COR-L47 (cell line): ENCODE results near the gene EEFSEC.

Experiments
- DNase-seq: peaks from one replicate; lab custom pipeline; 2025; lab: John Stamatoyannopoulos, UW

Gene EEFSEC

DNA sequence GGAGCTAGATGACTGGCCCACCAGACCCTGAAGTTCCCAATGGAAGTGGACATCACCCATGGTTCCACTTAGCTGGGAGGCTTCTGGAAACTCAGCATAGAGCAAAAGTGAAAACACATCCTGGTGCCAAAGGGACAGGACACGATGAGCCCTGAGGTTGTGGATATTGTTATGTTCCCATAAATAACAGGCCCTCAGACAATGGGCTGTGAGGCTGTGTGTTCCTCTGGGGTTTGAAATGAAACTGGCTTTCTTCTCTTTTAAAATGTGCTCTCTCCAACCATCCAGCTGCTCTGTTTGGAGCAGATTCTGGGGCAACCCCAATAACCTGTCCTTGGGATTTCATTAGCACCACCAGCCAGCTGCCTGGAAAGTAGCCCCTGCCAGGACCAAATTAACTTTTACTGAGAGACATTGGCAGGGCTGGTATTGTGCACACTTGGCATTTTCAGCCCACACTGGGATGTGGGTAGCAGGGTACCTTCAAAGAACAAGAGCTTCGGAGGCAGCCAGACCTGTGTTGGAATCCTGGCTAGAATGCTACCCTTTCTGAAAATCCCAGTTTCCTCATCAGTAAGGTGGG is 215.9 kb downstream of the EEFSEC start:
- DNase-seq = no peak

DNA sequence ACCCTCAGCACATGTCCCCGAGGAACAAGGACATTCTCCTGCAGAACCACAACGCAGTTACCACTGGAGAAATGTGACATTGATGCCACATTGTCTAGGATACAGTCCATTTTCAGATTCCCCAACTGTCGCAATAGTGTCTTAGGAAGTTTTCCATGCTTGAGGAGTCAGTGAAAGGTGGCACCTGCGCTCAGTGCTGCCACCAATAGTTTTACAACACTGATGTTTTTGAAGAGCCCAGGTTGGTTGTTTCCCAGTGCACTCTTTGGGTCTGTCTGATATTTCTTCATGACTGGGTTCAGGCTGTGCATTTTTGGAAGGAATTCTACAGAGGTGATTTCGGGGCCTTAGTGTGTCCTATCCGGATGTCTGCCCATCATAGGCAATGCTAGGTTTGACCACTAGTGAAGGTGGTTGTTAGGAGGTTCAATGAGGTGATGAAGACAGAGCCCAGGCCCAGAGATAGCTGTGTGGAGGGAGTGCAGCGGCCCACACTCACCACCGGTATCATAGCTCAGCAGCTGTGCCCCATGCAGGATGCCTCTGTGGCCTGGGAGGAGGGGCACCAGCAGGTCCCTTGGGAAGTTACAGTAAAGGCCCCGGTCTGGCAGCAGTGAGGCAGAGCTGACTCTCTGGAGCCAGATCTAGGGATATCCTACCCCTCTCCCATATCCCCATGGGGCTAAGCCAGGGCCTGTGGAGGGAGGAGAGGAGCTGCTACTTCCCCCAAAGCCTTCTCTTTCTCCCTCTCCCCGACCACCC is 216.8 kb downstream of the EEFSEC start:
- no peak for DNase-seq

DNA sequence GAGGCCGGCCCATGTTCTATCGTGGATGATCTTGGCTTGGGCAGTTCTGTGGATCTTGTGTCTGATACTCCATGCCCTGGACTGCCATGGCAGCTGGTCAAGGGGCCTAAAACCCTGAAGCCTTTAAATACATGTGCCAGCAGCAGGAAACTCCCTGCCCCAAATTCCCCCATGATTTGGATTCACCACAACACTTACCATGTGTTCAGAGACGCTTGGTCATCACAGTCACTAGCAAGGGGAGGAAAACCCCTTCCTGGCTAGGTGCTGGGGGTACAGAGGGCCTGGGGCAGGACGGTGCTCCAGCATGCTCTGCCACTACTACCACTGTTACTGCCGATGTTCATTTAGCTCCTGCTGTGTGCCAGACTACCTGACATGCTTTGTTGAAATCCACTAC is 219.0 kb downstream of the EEFSEC start:
- no peak for DNase-seq

DNA sequence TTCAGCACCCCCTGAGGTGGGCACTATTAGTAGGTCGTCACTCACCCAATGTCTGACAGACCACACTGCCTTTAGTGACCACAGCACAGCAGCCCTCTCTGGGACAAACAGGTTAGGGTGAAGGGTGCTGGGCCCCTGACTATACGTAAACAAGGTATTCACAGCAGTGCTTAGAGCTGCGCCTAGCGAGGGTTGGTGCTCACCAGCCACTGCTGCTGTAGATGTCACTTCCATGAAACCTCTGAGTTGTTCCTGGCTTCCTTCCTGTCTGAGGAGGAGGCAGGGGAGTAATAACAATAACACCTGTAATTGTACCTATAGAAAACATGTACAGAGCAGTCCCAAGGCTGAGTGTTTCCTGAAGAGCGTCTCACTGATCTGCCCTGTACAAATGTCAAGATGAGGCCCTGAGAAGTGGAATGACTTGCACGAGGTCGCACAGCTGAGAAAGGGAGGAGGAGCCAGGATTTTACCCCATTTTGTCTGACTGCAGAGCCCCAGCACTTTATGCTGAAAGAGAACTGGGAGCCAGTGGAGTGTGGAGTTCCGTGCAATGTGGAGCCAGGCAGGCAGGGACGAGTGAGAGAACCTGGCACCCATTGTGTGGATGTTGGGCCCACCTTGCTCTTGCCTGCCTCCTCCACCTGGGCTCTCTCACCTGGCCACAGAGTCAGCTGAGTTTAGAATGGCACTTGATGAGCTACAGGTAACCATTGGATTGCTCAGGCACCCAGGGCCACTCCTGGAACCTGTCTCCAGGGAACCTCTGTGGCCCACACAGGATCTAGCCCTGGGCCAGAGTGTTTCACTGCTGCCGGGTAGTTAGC is 219.6 kb downstream of the EEFSEC start:
- DNase-seq = no peak

DNA sequence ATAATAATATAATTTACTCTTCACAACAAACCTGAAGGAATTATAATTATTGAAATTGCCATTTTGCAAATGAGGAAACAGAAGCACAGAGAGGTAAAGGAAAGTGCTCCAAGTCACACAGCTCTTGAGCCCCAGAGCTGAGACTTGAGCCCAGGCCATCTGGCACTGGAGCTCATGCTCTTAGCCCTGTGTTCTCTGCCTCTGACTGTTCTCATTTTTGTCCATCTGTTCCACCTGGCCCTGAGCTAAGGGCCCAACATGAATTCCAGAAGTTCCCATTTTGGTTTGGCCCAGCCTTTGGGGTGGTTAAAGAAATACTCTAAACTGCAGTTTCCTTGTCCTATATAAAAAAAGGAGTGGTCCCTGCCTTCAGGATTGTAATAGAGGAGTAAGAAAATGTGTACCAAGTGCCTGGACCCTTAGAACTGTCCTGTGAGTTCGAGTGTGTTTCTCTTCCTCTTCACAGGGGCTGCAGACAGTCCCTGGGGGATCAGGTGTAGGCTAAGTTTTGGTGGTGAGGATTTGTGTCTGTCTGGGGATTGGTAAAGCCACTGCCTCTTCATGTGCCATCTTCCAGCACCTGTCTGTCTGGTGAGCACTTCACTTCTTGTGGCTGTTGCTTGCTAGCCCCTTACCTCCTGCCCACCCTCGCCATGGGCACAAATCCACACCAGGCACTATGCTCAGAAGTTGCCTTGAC is 221.6 kb downstream of the EEFSEC start:
- no peak for DNase-seq

DNA sequence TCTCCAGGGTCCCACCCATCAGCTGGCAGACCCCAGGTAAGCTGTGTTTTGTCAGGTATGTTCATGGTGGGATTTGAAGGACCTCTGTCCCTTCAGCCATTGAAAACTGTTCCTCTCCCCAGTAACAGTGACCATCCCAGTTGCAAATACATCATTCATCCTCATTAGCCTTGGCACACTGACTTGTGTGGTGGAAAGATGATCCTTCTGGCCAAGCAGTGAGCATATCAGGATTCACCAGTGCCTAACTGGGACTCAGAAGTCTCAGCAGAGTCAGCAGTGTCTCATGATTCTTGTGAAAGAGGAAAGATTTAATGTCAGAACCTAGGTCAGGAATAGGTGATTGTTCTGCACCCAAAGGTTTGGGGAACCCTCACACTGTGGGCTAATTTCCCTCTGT is 223.2 kb downstream of the EEFSEC start:
- no peak for DNase-seq

DNA sequence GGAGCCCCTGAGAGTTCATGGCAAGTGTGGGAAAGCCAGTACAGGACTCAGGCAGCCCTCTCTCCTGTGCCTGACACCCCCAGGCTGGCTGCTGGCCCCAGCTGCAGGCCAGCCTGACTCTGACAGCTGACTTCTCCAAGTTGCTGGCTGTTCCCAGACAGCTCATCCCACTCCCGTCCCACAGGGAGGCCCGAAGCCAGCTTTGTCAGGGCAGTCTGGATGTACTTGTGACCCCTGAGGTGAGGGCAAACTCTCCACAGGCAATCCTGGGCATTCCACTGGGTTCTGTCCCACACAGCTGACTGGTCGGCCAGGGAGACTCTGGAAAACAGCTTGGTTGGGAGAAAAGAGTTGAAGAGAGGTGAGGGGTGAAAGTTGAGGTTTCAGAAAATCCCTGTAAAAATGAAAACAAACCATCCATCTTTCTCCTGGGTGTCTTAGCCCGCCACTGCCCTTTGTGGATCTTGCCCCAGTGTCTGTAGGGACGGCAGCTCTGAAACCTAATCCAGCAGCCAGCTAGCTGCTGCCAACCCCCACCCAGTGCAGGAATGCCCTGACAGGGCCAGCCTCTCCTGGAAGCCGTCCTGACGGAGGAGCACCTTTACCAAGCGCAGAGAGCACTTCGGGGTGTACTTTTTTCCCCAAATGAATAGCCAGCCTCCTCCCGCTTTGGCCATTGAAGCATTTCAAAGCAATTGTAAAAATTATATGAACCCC is 225.5 kb downstream of the EEFSEC start:
- no peak for DNase-seq

DNA sequence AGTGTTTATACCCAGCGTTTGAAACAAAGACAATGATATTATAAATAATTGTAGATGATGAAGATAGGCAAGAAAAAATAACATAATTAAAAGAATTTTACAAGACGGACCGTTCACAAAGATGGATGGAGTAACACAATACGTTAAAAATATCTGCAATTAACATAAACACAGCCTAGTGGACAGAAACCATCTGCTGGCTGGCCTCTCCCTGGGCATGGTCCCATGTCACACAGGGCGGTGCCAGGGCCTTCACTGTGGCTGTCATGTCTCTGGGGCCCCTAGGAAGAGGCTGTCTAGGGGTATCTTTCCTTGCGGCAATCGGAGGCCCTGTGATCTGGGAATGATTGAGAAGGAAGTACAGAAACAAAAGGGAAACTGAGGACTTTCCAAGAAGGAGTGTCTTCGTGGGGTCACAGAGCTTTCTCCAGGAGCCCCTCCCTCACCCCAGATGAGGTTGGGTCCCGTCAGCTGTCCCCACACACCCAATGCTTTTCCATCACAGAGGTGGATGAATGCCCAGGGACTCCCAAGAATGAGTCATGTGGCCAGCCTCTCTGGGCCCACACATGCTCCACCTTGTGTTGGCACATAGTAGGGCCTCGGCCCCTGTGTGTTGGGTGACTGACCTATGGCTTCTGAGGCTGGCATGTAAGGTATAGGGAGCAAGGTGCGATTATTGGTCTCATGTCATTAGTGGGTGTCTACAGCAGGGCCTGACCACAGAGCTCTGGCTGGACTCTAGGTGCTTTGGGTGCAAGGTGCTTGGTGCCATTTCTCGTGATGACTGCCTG is 226.3 kb downstream of the EEFSEC start:
- no peak for DNase-seq

DNA sequence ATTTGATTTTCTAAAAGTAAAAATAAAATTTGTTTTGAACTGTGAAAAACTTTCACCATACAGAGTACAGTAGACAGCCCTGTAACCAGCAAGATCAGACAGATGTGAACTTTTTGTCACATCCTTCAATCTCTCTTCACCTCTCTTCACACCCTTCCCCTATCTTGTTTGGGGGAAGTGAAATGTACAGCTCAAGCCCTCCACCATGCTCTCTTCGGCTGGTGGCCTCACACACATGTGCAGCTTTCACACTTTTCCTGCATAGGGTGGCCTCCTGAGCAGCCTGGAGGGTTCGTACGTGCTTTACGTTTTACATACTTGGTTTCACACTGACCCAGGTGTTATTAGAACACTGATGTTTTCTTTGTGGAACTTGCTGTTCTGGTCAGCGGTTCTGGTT is 227.0 kb downstream of the EEFSEC start:
- no peak for DNase-seq

DNA sequence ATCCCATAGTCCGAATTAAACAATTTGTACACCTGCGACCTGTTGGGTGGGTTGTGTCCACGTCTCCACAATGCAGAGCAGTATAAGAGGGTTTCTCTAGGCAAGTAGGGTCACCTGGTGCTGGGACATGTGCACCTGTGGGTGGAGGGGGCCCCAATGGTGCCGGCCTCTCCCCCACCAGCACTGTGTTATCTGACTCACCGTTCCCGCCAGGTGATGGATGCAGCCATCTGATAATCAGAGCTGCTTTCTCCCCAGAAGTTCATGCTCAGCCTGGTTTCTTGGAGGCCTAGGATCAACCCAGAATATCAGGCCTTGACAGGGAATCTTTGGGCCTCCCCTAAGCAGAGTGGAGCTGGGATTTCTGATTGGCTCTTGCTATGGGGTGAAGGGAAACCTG is 227.4 kb downstream of the EEFSEC start:
- no peak for DNase-seq

DNA sequence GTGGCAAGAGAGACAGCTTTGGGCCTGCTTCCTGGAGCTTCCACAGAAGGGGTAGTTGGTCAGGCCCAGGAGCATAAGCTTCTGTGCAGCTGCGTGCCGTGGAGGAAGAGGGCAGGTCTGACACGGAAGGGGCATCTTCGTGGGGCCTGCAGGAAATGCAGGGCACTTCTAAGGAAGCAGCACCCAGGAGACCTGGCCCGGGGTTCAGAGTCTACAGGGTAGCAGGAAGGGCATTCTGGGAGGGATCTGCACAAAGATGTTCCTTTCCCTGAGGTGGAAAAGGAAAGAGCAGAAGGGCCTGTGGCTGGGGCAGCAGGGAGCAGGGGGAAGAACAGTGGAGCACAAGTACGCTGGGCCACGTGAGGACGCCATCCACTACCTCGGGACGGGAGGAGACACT is 228.3 kb downstream of the EEFSEC start:
- DNase-seq = no peak

DNA sequence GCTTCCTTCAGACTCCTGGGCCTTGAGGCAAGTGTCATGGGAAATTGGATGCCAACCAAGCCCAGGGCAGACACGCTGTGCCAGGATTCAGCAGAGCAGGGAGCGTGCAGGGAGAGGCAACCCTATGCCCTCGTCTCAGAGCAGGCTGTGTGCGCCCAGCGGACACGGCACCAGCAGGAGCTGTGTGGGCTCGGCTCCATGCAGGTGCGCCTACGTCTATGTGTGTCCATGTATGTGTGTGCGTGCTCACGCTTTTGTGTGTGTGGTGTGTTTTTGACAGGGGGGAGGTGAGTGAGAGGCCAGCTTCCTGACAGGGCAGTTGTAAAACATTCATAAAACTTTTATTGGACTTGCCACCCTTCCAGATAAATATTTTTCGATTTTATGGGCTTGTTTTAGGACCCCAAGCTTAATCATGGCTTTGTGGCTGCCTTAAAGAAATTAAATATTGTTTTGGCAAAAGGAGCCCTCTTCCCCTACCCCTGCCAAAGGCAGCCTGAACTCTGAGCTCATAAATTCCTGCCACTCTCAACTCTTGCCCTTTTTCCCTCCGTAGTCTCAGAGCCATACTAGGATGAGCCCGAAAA is 229.0 kb downstream of the EEFSEC start:
- DNase-seq = no peak

DNA sequence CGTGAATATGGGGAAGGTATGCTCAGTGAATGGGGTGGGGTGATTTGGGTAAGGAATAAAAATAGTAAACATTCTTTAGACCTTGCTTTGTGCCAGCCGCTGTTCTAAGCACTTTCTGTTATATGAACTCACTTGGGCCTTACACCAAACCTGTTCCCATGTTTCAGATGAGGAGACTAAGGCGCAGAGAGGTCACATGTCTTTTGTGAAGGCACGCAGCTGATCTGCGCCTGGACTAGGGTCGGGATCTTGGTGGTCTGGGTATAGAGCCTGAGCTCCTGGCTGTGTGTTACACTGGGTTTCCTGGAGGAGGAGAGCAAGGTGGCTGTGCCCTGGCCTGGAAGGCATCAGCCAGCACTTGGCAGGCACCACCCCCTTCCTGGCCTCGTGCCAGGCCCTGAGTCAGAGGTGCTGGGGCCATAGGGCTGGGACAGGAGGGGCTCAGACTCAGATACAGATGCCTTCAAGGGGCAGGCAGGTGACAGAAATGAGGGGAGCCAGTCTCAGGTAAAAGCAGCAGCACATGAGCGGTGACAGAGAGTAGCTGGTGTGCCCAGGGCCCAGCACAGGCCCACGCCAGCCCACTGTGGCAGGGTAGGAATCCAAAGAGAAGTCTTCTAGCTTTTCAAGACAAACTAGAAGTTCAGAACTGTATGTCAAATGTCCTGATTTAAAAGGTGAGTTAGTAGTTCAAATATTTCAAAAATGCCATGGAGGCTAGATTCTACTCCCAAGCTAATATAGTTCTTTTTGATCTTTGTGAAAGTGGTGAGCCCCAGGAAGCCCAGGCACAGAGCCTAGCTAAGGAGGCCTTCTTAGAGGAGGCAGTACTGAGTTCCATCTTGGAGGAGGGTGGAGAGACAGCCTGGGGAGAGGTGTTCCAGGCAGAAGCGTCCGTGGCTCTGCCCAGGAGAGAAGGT is 230.3 kb downstream of the EEFSEC start:
- DNase-seq = peak; percentile 55

DNA sequence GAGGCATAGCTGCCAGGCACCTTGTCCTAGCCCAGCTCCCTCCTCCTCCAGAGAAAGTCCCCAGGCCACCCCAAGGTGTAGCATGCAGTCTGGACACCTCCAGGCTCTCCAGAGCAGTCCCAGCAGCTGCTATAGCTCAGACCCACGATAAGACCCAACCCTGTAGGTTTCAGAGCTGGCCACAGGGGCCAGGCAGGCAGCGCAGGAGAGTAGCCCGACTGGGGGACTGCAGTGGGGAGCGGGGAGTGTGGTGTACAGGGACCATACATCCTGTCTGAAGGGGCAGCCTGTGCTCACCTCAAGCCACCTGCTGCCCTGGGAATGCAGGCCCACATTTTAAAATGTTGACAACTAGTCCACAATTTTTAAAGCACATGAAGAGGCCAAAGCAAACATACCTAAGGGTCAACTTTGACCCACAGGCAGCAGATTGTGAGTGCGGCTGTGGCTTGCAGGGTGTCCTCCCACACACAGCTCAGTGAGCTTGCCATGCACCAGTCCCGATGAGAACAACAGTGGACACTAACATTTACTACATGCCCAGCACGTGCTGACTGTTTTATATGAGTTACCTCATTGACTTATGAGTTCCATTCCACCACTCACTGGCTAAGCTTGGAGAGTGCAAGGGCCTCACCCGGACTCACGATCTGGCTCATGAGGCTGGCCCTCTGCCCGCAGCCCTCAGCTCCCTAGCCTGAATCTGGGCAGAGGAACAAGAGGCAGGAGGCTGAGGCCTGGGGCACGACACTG is 232.0 kb downstream of the EEFSEC start:
- DNase-seq = no peak

DNA sequence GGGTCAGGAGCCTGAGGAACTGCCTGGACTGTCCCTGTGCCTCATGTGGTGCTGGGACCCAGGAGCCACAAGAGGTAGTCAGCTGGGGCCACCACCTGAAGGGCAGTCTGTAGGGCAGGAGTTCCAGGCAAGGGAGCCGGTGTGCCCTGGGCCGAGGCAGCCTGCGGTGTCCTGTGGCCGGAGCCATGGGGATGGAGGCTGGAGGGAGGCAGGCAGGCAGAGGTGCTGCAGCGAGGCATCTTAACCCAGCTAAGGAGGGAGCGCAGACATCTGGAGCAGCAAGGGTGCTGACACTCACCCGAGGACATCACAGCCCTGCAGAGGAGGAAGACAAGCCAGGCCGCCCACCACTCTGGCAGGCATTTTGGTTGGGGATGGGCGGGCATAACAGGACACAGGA is 235.7 kb downstream of the EEFSEC start:
- DNase-seq = no peak

DNA sequence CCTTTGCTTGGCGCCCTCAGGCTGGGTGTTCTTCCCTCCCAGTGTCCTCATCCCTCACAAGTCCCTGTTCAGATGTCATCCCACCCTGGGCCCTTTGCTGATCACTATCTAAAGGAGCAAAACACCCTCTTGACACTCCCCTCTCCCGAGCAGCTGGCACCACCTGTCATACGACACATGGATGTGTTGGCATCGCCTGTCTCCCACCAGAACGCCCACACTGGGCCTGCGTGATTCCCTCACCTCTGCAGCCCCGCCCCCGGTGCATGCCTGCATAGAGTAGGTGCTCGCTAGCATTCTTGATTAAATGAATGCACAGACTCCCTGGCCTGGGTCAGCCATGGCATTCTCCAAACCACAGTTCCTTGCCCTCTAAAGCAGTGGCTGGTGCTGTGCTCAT is 237.6 kb downstream of the EEFSEC start:
- DNase-seq = no peak

DNA sequence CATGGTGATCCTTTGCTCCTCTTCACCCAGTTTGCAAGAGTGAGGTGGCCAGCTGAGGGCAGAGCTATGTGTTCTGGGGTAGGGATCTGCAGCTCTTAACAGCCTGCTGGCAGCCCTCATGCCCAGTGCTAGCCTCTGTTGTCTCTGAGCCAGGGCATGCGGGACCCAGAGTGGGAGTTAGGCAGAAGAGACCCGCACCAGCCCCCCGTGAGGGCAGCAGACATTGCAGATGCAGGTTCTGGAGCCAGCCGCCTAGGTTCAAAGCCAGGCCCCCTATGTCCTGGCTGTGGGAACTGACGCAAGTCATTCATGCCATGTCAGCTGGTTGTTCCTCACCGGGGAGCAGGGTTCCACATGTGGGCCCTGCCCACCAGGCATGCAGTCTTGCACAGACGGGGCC is 238.7 kb downstream of the EEFSEC start:
- DNase-seq = no peak

DNA sequence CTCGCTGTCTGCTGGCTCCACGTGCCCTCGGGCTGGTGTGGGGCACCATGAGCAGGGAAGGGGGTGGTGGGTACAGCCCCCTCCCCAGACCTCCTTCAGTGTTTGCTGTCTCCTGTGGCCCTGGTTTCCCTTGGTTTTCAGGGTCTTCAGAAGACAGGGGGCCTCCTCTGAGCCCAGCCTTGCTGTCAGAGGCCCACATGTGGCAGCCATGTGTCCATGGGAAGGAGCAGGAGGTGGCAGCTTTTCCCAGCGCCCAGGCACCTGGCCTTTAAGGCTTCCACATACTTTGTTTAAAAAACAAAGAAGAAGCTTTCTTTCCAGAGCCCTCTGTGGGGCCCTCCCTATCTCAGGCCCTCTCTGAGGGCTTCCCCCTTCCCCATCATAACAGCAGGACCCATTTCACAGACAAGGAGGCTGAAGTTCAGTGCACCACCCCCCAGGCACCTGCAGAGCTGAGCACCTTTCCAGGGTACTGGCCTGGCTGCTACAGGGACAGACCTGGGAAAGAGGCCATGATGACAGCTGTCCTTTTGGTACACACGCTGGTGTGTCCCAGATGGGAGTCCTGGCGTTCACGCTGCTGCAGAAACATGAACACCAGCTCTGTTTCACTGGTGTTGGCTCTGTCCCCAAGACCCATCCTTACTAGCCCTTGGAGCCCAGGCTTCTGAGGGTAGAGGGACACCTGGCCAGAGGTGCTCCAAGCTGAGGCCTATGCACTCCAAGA is 239.7 kb downstream of the EEFSEC start:
- no peak for DNase-seq
